A549 (cell line): ENCODE results near the gene AMMECR1. TPM values are rescaled to one million over a fixed set of nuclear protein-coding genes. Genes with fewer than 3 reads are reported as not detected.

Experiments used
- ATAC-seq, 2 experiments: fragments of 200-7000 bp in 1 of 2; fragments of >200 bp in 1 of 2; cut with Nextera tagmentation in 1 of 2; cut with Tn5 transposase in 1 of 2; 3 replicates each; pipeline versions ENCODE4 v1.8.0 to v1.9.1; 2018 to 2020; ENCODE audit warnings: mild to moderate bottlenecking in 1 of 2, moderate library complexity in 1 of 2
- CTCF ChIA-PET: fragments of 300-600 bp; sonication (Branson Sonifier 250); formaldehyde crosslinking; extraction: SDS; loops from one replicate; lab custom pipeline; 2021; ENCODE audit warnings: antibody characterized with exemption, inconsistent platforms; lab: Yijun Ruan, JAX
- POLR2A ChIA-PET: fragments of 350-600 bp; formaldehyde crosslinking; extraction: SDS; loops from one replicate; lab custom pipeline; 2021; ENCODE audit warnings: antibody characterized with exemption, inconsistent platforms; lab: Yijun Ruan, JAX
- DNase-seq, 2 experiments: peaks; one replicate each; pipeline versions ENCODE4 v3.0.0 to v3.0.0-alpha.2; 2011 to 2016; ENCODE audit warnings: low read depth in 1 of 2, low spot score in 1 of 2
- FAIRE-seq: peaks from 2 replicates; lab custom pipeline; 2011; peaks lifted over from hg19 to GRCh38; lab: Jason Lieb, UNC
- H3K27ac ChIP-seq, 2 experiments: fragments of >200 bp; sonication (Bioruptor Twin); formaldehyde crosslinking; 3 replicates each; pipeline ENCODE4 v1.5.1; 2016 to 2017
- H3K4me1 ChIP-seq: fragments of >200 bp; sonication (Bioruptor Twin); formaldehyde crosslinking; 3 replicates; pipeline ENCODE4 v1.6.1; 2016
- H3K4me2 ChIP-seq: fragments of >200 bp; sonication (Bioruptor Twin); formaldehyde crosslinking; 3 replicates; pipeline ENCODE4 v1.6.1; 2016
- H3K4me3 ChIP-seq: fragments of >200 bp; sonication (Bioruptor Twin); formaldehyde crosslinking; 3 replicates; pipeline ENCODE4 v1.5.1; 2016
- H3K9me3 ChIP-seq: fragments of >200 bp; sonication (Bioruptor Twin); formaldehyde crosslinking; 3 replicates; pipeline ENCODE4 v1.6.1; 2016
- BHLHE40 ChIP-seq: IDR thresholded peaks from 2 replicates; pipeline ENCODE4 v1.6.1; 2012; ENCODE audit warnings: low read depth, low read length, inconsistent platforms
- CBX2 ChIP-seq: fragments of 200-600 bp; sonication (generic); IDR thresholded peaks from 2 replicates; pipeline ENCODE4 v1.6.1; 2016; ENCODE audit warnings: low read depth, mild to moderate bottlenecking, borderline replicate concordance
- CEBPB ChIP-seq, 2 experiments: fragments of >200 bp in 1 of 2; sonication (Bioruptor Twin) in 1 of 2; formaldehyde crosslinking in 1 of 2; IDR thresholded peaks; 2 replicates each; pipeline ENCODE4 v1.6.1; 2012 to 2016
- CHD4 ChIP-seq: fragments of 200-600 bp; sonication (generic); IDR thresholded peaks from 2 replicates; pipeline ENCODE4 v1.6.1; 2016; ENCODE audit warnings: antibody characterized with exemption, mild to moderate bottlenecking, borderline replicate concordance
- HEYL ChIP-seq: fragments of 250-450 bp; sonication (Bioruptor Pico); IDR thresholded peaks from 2 replicates; pipeline ENCODE4 v1.8.0; 2021; ENCODE audit warnings: mild to moderate bottlenecking, moderate library complexity
- HOXA7 ChIP-seq: fragments of 250-450 bp; sonication (Bioruptor Pico); IDR thresholded peaks from 2 replicates; pipeline ENCODE4 v1.5.0; 2020; ENCODE audit warnings: mild to moderate bottlenecking, moderate library complexity
- JUN ChIP-seq, 2 experiments: fragments of >200 bp; sonication (Bioruptor Twin); formaldehyde crosslinking; IDR thresholded peaks; 2 replicates in 1 of 2; 3 replicates in 1 of 2; pipeline ENCODE4 v1.6.1; 2016 to 2017
- JUNB ChIP-seq: fragments of >200 bp; sonication (Bioruptor Twin); formaldehyde crosslinking; IDR thresholded peaks from 2 replicates; pipeline ENCODE4 v1.6.1; 2016
- KDM1A ChIP-seq: fragments of 200-600 bp; sonication (generic); IDR thresholded peaks from 2 replicates; pipeline ENCODE4 v1.6.1; 2016; ENCODE audit warnings: low read depth, mild to moderate bottlenecking
- KDM5A ChIP-seq: fragments of 200-600 bp; sonication (generic); IDR thresholded peaks from 2 replicates; pipeline ENCODE4 v1.6.1; 2016; ENCODE audit warnings: antibody characterized with exemption, mild to moderate bottlenecking
- MAFK ChIP-seq: fragments of 450-650 bp; IDR thresholded peaks from 2 replicates; pipeline ENCODE4 v1.6.1; 2014; ENCODE audit not compliant: partially characterized antibody
- NR3C1 ChIP-seq: fragments of >200 bp; sonication (Bioruptor Twin); formaldehyde crosslinking; IDR thresholded peaks from 3 replicates; pipeline ENCODE4 v1.6.1; 2017
- PHF8 ChIP-seq: fragments of 200-600 bp; sonication (generic); IDR thresholded peaks from 2 replicates; pipeline ENCODE4 v1.6.1; 2016; ENCODE audit warnings: low read depth, mild to moderate bottlenecking, antibody characterized with exemption, moderate library complexity, borderline replicate concordance
- POLR2AphosphoS2 ChIP-seq: conservative IDR thresholded peaks from 2 replicates; pipeline ENCODE4 v1.6.1; 2012; ENCODE audit warnings: low read length, improper control_type of control experiment, inconsistent platforms
- RAD21 ChIP-seq, 2 experiments: fragments of >200 bp in 1 of 2; sonication (Bioruptor Twin) in 1 of 2; formaldehyde crosslinking in 1 of 2; IDR thresholded peaks in 1 of 2; conservative IDR thresholded peaks in 1 of 2; 2 replicates in 1 of 2; 3 replicates in 1 of 2; pipeline ENCODE4 v1.6.1; 2012 to 2018; ENCODE audit warnings: inconsistent platforms in 1 of 2
- RFX5 ChIP-seq: fragments of 450-650 bp; IDR thresholded peaks from 2 replicates; pipeline ENCODE4 v1.7.1; 2014; ENCODE audit warnings: antibody characterized with exemption, mild to moderate bottlenecking, moderate library complexity
- WGBS: methylation state at CpG from one replicate; pipeline ENCODE4 v1.1.6; 2017; ENCODE audit errors: missing lambda C conversion rate; 5-methylcytosine and 5-hydroxymethylcytosine counted together
- polyA plus RNA-seq, 4 experiments: library from polyadenylated mRNA; depleted of rRNA in 3 of 4; stranded (reverse); fragments of >200 nt; fragmentation: RNase III in 1 of 4; extraction: RNeasy Plus Mini Kit Qiagen cat#74134 plus additional on column Dnase treatment in 1 of 4; gene quantifications; 2 replicates in 3 of 4; 3 replicates in 1 of 4; pipeline ENCODE4 v1.2.3, GENCODE V29; 2011 to 2017
- TF ChIP-seq, protein P1 (sequence below): fragments of >200 bp; sonication (Bioruptor Twin); formaldehyde crosslinking; IDR thresholded peaks from 3 replicates; pipeline ENCODE4 v1.6.1; 2016
- TF ChIP-seq, protein P2 (sequence below): fragments of >200 bp; sonication (Bioruptor Twin); formaldehyde crosslinking; IDR thresholded peaks from 2 replicates; pipeline ENCODE4 v1.6.1; 2016
- TF ChIP-seq, protein P3 (sequence below): IDR thresholded peaks from 2 replicates; pipeline ENCODE4 v1.6.1; 2012
- TF ChIP-seq, protein P4 (sequence below): fragments of 450-650 bp; IDR thresholded peaks from 2 replicates; pipeline ENCODE4 v1.6.1; 2014; ENCODE audit warnings: antibody characterized with exemption
- TF ChIP-seq, protein P5 (sequence below): fragments of 250-450 bp; sonication (Bioruptor Pico); IDR thresholded peaks from 2 replicates; pipeline ENCODE4 v1.5.0; 2021; ENCODE audit warnings: mild to moderate bottlenecking, moderate library complexity, borderline replicate concordance
- TF ChIP-seq, protein P6 (sequence below): fragments of 200-600 bp; sonication (generic); IDR thresholded peaks from 2 replicates; pipeline ENCODE4 v1.6.1; 2016; ENCODE audit warnings: antibody characterized with exemption, mild to moderate bottlenecking, moderate library complexity

Gene AMMECR1
- polyA plus RNA-seq, 2 of the 4 experiments (the other 2 are of a cell fraction), result 7.9 to 13.7 TPM

DNA sequence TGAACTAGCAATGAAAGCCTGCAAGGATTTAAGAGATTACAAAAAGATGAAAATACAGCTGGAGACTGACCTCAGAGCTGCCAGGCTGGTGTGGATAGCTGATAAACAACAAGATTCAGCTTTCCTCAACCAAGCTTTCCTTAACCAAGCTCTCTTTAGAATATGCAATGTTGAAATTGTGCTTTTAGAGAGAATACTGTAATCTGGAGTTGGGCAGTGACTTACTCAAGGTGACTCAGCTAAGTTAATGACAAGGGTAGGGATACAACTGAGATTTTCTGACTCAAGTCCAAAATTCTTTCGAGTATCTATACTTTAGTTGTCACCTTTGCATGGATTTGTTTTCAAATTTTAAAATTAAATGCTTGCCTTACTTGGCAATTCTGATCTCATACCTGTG is 98.0 kb downstream of the AMMECR1 start (continued):
- peak; percentile 38 for TF ChIP-seq MAFK

DNA sequence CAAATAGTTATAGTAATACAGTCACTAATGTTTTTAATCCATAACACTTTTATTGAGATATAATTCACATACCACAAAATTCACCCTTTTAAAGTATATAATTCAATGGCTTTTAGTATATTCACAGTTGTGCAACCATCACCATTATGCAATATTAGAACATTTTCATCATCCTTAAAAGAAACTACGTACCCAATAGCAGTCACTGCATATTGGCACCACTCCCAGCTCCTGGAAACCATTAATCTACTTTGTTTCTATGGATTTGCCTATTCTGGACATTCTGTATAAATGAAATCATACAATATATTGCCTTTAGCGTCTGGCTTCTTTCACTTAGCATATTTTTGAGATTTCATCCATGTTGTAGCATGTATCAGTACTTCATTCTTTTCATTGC is 99.3 kb downstream of the AMMECR1 start:
- ATAC-seq, result no peak
- Histone ChIP-seq H3K4me2 (peak overlapping the region; percentile 88; the same call in 2 of the 3 replicates), H3K9me3 (no peaks in the 10 kb centered on the region), H3K27ac (peak overlapping the region; percentile 85 to 86)
- CTCF ChIA-PET, result no interaction called here
- TF ChIP-seq CEBPB (IDR thresholded peaks at IDR 0.05) (peak; percentile 89 to 90), HOXA7 (CRISPR knock-in tag) (no peak)
- TF ChIP-seq, protein P1, sequence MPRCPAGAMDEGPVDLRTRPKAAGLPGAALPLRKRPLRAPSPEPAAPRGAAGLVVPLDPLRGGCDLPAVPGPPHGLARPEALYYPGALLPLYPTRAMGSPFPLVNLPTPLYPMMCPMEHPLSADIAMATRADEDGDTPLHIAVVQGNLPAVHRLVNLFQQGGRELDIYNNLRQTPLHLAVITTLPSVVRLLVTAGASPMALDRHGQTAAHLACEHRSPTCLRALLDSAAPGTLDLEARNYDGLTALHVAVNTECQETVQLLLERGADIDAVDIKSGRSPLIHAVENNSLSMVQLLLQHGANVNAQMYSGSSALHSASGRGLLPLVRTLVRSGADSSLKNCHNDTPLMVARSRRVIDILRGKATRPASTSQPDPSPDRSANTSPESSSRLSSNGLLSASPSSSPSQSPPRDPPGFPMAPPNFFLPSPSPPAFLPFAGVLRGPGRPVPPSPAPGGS, result no peak
- TF ChIP-seq, protein P2, sequence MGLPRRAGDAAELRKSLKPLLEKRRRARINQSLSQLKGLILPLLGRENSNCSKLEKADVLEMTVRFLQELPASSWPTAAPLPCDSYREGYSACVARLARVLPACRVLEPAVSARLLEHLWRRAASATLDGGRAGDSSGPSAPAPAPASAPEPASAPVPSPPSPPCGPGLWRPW, result peak; percentile 77
- TF ChIP-seq, all 56 proteins: peak for 2
- peaks cover 65% of the 10 kb centered on the region for H3K4me1 ChIP-seq
- peak; percentile 74 for FAIRE-seq
- H3K4me3 ChIP-seq, result no peak overlapping the region
- peak in 1 of 2 experiments; percentile 20 for DNase-seq
- WGBS, result 48% methylated on average over 2 of the region's 2 CpGs
- POLR2A ChIA-PET, result no interaction called here

DNA sequence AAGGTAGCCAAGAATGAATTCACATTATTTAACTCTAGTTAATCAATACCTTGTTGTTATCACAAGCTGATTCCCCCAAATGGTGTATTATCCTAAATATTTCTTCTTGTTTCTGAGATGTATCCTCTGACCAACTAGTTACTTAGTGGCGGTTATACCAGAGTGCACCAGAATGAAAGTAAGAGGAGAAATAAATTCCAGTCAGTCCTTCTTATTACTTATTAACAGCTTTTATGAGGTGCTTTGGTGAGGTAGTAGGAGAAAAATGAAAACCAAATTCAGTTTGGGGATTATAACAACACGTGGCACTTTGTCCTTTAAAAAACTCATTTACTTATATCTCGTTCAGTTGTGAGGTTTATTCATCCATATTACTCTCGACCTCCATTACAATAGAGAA is 101.9 kb downstream of the AMMECR1 start:
- peak overlapping the region; percentile 79 to 86 for H3K27ac ChIP-seq
- DNase-seq, result peak; percentile 20 to 46
- FAIRE-seq, result peak; percentile 32
- peak; percentile 43 to 72; a peak in 3 of 6 replicates for ATAC-seq
- CTCF ChIA-PET, result interaction anchor here (1.4 kb wide), 1 partner anchor 60 kb away, joined by 4 read pairs; no protein-coding TSS in a partner anchor
- H3K4me2 ChIP-seq, result peak overlapping the region; percentile 88
- 1% methylated on average over 4 of the region's 4 CpGs for WGBS
- no peaks in the 10 kb centered on the region for H3K9me3 ChIP-seq
- TF ChIP-seq RAD21 (conservative IDR thresholded peaks at IDR 0.05 in 1 of 2, IDR thresholded peaks at IDR 0.05 in 1 of 2) (0 out of 5 replicates have a peak, but pooled peaks of 1 of the 2 experiments have one; percentile 9), JUNB (no peak)
- TF ChIP-seq, protein P3, sequence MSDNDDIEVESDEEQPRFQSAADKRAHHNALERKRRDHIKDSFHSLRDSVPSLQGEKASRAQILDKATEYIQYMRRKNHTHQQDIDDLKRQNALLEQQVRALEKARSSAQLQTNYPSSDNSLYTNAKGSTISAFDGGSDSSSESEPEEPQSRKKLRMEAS, result peak; percentile 74
- H3K4me1 ChIP-seq, result peaks cover 80% of the 10 kb centered on the region
- POLR2A ChIA-PET, result no interaction called here
- H3K4me3 ChIP-seq, result peak overlapping the region; percentile 36

DNA sequence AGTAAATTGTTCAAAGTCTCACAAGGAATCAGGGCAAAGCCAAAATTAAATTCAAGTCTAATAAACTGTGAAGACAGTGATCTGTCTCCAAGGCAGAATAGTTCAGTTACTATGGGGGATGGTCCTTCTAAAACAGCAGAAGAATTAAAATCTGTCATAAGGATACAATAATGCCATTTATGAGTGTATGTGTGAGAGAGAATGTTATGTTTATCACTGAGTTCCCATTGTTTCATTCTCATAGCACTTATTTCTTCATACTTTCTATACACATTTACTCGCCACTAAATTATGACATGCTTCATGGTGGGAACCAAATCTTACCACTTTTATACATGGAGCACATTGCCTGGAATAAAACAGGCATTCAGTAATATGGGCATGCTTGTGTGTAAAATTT is 102.5 kb downstream of the AMMECR1 start:
- 32% methylated on average over 1 of the region's 1 CpG for WGBS
- peaks cover 81% of the 10 kb centered on the region for H3K4me1 ChIP-seq
- no peaks in the 10 kb centered on the region for H3K9me3 ChIP-seq
- FAIRE-seq (peak; percentile 83), DNase-seq (no peak), ATAC-seq (no peak)
- ChIA-PET CTCF (interaction anchor here (1.4 kb wide), 1 partner anchor 59 kb away, joined by 4 read pairs; no protein-coding TSS in a partner anchor), POLR2A (no interaction called here)
- H3K4me3 ChIP-seq, result peak overlapping the region; percentile 36
- H3K27ac ChIP-seq, result peak overlapping the region; percentile 79 to 86
- peak overlapping the region; percentile 88 for H3K4me2 ChIP-seq
- no peak for TF ChIP-seq PHF8
- TF ChIP-seq KDM1A, result no peak
- TF ChIP-seq, protein P4, sequence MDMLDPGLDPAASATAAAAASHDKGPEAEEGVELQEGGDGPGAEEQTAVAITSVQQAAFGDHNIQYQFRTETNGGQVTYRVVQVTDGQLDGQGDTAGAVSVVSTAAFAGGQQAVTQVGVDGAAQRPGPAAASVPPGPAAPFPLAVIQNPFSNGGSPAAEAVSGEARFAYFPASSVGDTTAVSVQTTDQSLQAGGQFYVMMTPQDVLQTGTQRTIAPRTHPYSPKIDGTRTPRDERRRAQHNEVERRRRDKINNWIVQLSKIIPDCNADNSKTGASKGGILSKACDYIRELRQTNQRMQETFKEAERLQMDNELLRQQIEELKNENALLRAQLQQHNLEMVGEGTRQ, result no peak
- no peak for TF ChIP-seq CBX2
- no peak for TF ChIP-seq CEBPB (IDR thresholded peaks at IDR 0.05)
- TF ChIP-seq CHD4, result no peak
- TF ChIP-seq HEYL (CRISPR knock-in tag), result no peak
- no peak for TF ChIP-seq NR3C1
- no peak for TF ChIP-seq POLR2AphosphoS2
- TF ChIP-seq JUN (IDR thresholded peaks at IDR 0.05), result no peak
- TF ChIP-seq RFX5, result no peak
- TF ChIP-seq, protein P5, sequence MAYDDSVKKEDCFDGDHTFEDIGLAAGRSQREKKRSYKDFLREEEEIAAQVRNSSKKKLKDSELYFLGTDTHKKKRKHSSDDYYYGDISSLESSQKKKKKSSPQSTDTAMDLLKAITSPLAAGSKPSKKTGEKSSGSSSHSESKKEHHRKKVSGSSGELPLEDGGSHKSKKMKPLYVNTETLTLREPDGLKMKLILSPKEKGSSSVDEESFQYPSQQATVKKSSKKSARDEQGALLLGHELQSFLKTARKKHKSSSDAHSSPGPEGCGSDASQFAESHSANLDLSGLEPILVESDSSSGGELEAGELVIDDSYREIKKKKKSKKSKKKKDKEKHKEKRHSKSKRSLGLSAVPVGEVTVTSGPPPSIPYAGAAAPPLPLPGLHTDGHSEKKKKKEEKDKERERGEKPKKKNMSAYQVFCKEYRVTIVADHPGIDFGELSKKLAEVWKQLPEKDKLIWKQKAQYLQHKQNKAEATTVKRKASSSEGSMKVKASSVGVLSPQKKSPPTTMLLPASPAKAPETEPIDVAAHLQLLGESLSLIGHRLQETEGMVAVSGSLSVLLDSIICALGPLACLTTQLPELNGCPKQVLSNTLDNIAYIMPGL (CRISPR knock-in tag), result no peak
- TF ChIP-seq JUNB, result no peak
- TF ChIP-seq, protein P6, sequence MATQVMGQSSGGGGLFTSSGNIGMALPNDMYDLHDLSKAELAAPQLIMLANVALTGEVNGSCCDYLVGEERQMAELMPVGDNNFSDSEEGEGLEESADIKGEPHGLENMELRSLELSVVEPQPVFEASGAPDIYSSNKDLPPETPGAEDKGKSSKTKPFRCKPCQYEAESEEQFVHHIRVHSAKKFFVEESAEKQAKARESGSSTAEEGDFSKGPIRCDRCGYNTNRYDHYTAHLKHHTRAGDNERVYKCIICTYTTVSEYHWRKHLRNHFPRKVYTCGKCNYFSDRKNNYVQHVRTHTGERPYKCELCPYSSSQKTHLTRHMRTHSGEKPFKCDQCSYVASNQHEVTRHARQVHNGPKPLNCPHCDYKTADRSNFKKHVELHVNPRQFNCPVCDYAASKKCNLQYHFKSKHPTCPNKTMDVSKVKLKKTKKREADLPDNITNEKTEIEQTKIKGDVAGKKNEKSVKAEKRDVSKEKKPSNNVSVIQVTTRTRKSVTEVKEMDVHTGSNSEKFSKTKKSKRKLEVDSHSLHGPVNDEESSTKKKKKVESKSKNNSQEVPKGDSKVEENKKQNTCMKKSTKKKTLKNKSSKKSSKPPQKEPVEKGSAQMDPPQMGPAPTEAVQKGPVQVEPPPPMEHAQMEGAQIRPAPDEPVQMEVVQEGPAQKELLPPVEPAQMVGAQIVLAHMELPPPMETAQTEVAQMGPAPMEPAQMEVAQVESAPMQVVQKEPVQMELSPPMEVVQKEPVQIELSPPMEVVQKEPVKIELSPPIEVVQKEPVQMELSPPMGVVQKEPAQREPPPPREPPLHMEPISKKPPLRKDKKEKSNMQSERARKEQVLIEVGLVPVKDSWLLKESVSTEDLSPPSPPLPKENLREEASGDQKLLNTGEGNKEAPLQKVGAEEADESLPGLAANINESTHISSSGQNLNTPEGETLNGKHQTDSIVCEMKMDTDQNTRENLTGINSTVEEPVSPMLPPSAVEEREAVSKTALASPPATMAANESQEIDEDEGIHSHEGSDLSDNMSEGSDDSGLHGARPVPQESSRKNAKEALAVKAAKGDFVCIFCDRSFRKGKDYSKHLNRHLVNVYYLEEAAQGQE, result no peak
- TF ChIP-seq KDM5A, result no peak
- TF ChIP-seq BHLHE40, result no peak
